ENCODE results near the gene SLAMF7.
"Not testable (repeated sequence)": the region's sequence is repeated elsewhere in the genome, so short reads cannot be mapped to it uniquely, and the experiment has no call there.

SLAMF7 gene, protein sequence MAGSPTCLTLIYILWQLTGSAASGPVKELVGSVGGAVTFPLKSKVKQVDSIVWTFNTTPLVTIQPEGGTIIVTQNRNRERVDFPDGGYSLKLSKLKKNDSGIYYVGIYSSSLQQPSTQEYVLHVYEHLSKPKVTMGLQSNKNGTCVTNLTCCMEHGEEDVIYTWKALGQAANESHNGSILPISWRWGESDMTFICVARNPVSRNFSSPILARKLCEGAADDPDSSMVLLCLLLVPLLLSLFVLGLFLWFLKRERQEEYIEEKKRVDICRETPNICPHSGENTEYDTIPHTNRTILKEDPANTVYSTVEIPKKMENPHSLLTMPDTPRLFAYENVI

GRCh38 chr1:160739098-160739511 lies at the start of gene SLAMF7:
Gene SLAMF7, plus strand, starts transcription at chr1:160739247. Its CDS starts 55 bp downstream, at chr1:160739302.
- in situ Hi-C loops (cut with HindIII; ENCODE audit: low pct_unique_long_range_greater_than_20kb, low sequenced_read_pairs) = no loop called here
- DNase-seq (ENCODE audit: low read depth in 1 of 2, low spot score in 1 of 2) = no peak
- no peak for TF ChIP-seq JUND (IDR thresholded peaks at IDR 0.05; ENCODE audit: low read depth)

DNA sequence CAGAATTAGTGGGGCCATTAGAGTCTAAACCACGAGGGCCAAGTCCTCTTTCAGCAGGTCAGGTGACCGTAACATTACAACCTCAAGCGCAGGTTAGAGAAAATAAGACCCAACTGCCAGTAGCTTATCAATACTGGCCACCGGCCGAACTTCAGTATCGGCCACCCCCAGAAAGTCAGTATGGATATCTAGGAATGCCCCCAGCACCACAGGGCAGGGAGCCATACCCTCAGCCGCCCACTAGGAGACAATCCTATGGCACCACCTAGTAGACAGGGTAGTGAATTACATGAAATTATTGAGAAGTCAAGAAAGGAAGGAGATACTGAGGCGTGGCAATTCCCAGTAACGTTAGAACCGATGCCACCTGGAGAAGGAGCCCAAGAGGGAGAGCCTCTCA lies 46.7 kb upstream of the SLAMF7 start:
- in situ Hi-C loops (cut with HindIII; ENCODE audit: low pct_unique_long_range_greater_than_20kb, low sequenced_read_pairs) = not testable (repeated sequence)
- DNase-seq (ENCODE audit: low read depth in 1 of 2, low spot score in 1 of 2) = peak in 1 of 2 experiments; percentile 47

GRCh38 chr1:160702100-160702499 lies 36.9 kb upstream of the SLAMF7 start:
- in situ Hi-C loops (cut with HindIII; ENCODE audit: low pct_unique_long_range_greater_than_20kb, low sequenced_read_pairs) = no loop called here
- no peak for TF ChIP-seq JUND (IDR thresholded peaks at IDR 0.05; ENCODE audit: low read depth)
- DNase-seq (ENCODE audit: low read depth in 1 of 2, low spot score in 1 of 2) = no peak

DNA sequence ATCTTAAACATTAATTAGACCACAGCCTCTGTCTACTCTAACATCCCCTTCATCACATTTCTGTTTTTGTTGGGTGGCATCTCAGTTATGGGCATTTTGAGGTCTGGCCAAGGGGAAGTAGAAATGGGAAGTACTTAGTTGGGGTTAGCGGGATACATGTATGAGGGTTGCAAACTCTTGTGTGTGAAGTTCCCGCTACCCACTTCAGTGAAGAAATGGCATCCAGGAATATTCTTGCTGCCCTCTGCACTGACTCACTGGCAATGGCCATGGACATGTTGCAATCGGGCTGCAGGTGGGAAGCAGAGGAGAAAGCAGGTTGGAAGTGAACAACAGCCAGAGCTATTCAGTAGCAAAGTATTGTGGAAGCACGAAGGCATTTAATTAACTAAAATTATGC lies 34.8 kb upstream of the SLAMF7 start:
- in situ Hi-C loops (cut with HindIII; ENCODE audit: low pct_unique_long_range_greater_than_20kb, low sequenced_read_pairs) = no loop called here
- TF ChIP-seq JUND (IDR thresholded peaks at IDR 0.05; ENCODE audit: low read depth) = no peak
- no peak for DNase-seq (ENCODE audit: low read depth in 1 of 2, low spot score in 1 of 2)

GRCh38 chr1:160705212-160705621 lies 33.8 kb upstream of the SLAMF7 start:
- in situ Hi-C loops (cut with HindIII; ENCODE audit: low pct_unique_long_range_greater_than_20kb, low sequenced_read_pairs); DNase-seq (ENCODE audit: low read depth in 1 of 2, low spot score in 1 of 2): not testable (repeated sequence)

- in situ Hi-C loops (cut with HindIII; ENCODE audit: low pct_unique_long_range_greater_than_20kb, low sequenced_read_pairs) = no loop called here
- TF ChIP-seq JUND (IDR thresholded peaks at IDR 0.05; ENCODE audit: low read depth) = no peak
- no peak for DNase-seq (ENCODE audit: low read depth in 1 of 2, low spot score in 1 of 2)
Observed at GRCh38 chr1:160705742-160706141, 33.3 kb upstream of the SLAMF7 start.

GRCh38 chr1:160706526-160707235 lies 32.4 kb upstream of the SLAMF7 start:
- in situ Hi-C loops (cut with HindIII; ENCODE audit: low pct_unique_long_range_greater_than_20kb, low sequenced_read_pairs) = no loop called here
- TF ChIP-seq JUND (IDR thresholded peaks at IDR 0.05; ENCODE audit: low read depth) = no peak
- DNase-seq (ENCODE audit: low read depth in 1 of 2, low spot score in 1 of 2) = no peak

DNA sequence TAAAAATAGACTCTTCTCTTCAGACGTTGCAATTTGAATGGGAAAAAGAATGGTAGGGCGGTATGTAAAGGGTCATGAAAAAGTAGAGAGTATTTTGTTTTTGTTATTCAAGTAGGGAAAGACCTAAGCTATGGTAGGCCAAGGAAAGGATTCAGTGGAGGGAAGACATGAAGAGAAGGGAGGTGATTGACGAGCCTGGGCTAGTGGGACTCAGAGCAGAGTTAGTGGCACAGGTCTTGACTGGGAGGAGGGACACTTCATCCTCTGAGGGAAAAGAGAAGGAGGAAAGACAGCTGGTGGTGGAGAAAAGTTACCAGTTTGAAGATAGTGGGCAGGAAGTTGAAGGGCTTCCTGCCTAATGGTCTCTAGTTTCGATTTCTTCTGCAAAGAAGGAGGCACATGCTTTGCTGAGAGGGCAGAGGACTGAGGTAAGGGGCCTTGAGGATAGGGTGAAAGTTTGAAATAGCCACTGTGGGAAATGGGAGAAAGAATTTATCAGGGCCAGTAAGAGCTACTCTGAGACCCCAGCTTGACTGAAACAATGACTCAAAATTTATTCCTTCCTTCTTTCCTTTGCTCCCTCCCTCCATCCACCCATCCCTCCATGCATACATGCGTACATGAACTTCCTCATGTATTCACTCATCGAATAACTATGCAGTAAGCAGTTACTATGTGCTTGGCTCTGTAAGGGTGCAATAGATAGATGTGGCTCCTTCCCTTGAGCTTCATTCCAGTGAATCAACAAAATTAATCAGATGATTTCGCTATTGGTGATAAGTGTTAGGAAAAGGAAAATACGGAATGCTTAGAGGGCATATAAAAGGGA lies 31.6 kb upstream of the SLAMF7 start:
- in situ Hi-C loops (cut with HindIII; ENCODE audit: low pct_unique_long_range_greater_than_20kb, low sequenced_read_pairs) = no loop called here

GRCh38 chr1:160708118-160708517 lies 30.9 kb upstream of the SLAMF7 start:
- TF ChIP-seq JUND (IDR thresholded peaks at IDR 0.05; ENCODE audit: low read depth) = no peak
- no peak for DNase-seq (ENCODE audit: low read depth in 1 of 2, low spot score in 1 of 2)
- in situ Hi-C loops (cut with HindIII; ENCODE audit: low pct_unique_long_range_greater_than_20kb, low sequenced_read_pairs) = no loop called here

More for the DNA sequence above, 31.6 kb upstream of the SLAMF7 start:
- no peak for TF ChIP-seq JUND (IDR thresholded peaks at IDR 0.05; ENCODE audit: low read depth)
- DNase-seq (ENCODE audit: low read depth in 1 of 2, low spot score in 1 of 2) = no peak

DNA sequence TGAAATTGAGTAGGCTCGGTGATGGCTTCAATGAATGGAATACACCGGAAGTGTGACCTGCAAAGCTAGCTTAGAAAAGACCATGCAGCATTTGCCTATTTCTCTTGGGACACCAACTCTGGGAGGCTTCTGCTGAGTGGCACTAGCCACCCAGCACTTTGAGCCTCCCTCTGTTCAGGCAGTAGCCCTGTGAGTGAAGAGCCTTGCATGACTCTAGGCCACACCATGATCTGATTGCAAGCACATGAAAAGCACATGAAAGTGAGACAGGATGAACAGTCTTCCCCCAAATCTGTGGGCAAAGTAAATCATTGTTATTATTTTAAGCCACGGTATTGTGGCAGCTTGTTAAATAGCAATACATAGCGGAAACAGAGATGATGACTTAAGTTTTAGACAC lies 30.2 kb upstream of the SLAMF7 start:
- DNase-seq (ENCODE audit: low read depth in 1 of 2, low spot score in 1 of 2) = no peak
- in situ Hi-C loops (cut with HindIII; ENCODE audit: low pct_unique_long_range_greater_than_20kb, low sequenced_read_pairs) = no loop called here
- no peak for TF ChIP-seq JUND (IDR thresholded peaks at IDR 0.05; ENCODE audit: low read depth)

GRCh38 chr1:160709715-160710114 lies 29.3 kb upstream of the SLAMF7 start:
- no peak for DNase-seq (ENCODE audit: low read depth in 1 of 2, low spot score in 1 of 2)
- TF ChIP-seq JUND (IDR thresholded peaks at IDR 0.05; ENCODE audit: low read depth) = no peak
- in situ Hi-C loops (cut with HindIII; ENCODE audit: low pct_unique_long_range_greater_than_20kb, low sequenced_read_pairs) = no loop called here

GRCh38 chr1:160710517-160711252 lies 28.4 kb upstream of the SLAMF7 start:
- TF ChIP-seq JUND (IDR thresholded peaks at IDR 0.05; ENCODE audit: low read depth) = no peak
- DNase-seq (ENCODE audit: low read depth in 1 of 2, low spot score in 1 of 2) = no peak
- in situ Hi-C loops (cut with HindIII; ENCODE audit: low pct_unique_long_range_greater_than_20kb, low sequenced_read_pairs) = no loop called here

Data from T47D (cell line).